ENCODE data around the gene FBXO5.
"Not testable (repeated sequence)": the region's sequence is repeated elsewhere in the genome, so short reads cannot be mapped to it uniquely, and the experiment has no call there.

The FBXO5 gene

DNA sequence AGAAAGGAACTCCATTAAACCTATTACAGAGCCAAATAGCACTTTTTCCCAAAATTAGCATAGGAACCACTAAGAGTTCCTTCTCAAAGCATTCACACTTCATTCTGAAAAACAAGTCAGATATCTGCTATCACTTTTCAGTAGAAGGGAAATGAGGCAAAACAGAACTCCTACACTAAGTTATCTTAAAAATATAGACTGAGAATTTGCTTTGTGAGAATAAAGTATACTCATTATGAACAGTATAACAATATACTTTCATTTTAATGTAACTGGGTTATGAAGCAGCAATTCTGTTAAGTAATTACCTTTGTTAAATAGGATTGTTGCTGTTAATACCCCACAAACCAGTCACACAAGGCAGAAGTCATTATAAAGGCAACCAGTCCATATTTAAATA lies 11.0 kb upstream of the FBXO5 start:
- in situ Hi-C loops (cut with HindIII; ENCODE audit: low sequenced_read_pairs): no loop called here
- TF ChIP-seq, protein P1, sequence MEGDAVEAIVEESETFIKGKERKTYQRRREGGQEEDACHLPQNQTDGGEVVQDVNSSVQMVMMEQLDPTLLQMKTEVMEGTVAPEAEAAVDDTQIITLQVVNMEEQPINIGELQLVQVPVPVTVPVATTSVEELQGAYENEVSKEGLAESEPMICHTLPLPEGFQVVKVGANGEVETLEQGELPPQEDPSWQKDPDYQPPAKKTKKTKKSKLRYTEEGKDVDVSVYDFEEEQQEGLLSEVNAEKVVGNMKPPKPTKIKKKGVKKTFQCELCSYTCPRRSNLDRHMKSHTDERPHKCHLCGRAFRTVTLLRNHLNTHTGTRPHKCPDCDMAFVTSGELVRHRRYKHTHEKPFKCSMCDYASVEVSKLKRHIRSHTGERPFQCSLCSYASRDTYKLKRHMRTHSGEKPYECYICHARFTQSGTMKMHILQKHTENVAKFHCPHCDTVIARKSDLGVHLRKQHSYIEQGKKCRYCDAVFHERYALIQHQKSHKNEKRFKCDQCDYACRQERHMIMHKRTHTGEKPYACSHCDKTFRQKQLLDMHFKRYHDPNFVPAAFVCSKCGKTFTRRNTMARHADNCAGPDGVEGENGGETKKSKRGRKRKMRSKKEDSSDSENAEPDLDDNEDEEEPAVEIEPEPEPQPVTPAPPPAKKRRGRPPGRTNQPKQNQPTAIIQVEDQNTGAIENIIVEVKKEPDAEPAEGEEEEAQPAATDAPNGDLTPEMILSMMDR (IDR thresholded peaks at IDR 0.05; ENCODE audit: low read depth, low read length): no peak

DNA sequence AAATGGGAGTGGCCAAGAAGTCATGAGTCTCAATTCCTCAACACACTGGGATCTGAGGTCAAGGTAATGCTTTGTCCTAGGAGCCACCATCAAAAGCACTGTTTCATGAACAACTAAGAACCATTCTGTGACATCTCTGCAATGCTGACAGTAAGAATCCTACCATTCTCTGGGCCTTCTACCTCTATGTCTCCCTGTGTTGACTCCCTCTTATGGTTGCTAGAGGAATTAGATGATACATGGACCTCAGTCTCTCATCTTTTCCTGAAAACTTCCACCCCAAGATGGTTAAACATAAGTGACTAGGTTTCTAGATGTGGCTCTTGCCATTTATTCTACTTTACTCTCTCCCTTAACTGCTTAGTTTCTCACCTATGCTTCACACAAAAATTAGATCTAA lies 10.6 kb upstream of the FBXO5 start:
- in situ Hi-C loops (cut with HindIII; ENCODE audit: low sequenced_read_pairs): no loop called here
- TF ChIP-seq, protein P1 (IDR thresholded peaks at IDR 0.05; ENCODE audit: low read depth, low read length): peak; percentile 16

More for the DNA sequence above, 11.0 kb upstream of the FBXO5 start:
- H3K4me3 ChIP-seq (ENCODE audit: low read depth, low read length): no peak overlapping the region
- no peak for DNase-seq (ENCODE audit: low read depth, low spot score)

DNA sequence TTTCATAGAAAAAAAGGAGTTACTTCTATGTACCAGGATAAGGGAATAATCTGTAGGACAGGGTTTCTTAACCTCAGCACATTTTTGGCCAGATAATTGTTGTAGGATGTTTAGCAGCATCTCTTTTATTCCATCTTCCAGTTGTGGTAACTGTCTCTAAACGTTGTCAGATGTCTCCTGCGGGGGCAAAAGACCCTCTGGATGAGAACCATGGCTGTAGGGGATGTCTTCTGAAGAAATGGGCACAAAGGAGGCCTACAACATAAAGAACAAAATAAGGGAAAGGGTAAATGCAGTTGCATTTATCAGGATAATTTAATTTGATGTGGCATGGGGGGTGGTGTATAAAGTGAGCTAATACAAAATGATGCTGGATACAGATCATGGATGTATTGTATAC lies 4.1 kb upstream of the FBXO5 start:
- TF ChIP-seq, protein P1 (IDR thresholded peaks at IDR 0.05; ENCODE audit: low read depth, low read length): no peak
- DNase-seq (ENCODE audit: low read depth, low spot score): no peak
- in situ Hi-C loops (cut with HindIII; ENCODE audit: low sequenced_read_pairs): no loop called here
- no peak overlapping the region for H3K4me3 ChIP-seq (ENCODE audit: low read depth, low read length)

More for the DNA sequence above, 10.6 kb upstream of the FBXO5 start:
- no peak overlapping the region for H3K4me3 ChIP-seq (ENCODE audit: low read depth, low read length)
- no peak for DNase-seq (ENCODE audit: low read depth, low spot score)

DNA sequence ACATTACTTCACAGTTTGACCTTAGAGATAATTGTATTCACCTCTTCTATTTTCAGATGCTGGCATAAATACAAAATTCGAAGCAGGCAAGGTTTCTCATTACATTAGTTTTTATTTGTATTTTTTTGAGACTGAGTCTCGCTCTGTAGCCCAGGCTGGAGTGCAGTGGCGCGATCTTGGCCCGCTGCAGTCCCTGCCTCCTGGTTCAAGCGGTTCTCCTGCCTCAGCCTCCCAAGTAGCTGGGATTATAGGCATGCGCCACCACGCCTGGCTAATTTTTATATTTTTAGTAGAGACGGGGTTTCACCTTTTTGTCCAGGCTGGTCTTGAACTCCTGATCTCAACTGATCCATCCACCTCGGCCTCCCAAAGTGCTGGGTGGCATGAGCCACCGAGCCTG lies 2.5 kb upstream of the FBXO5 start:
- in situ Hi-C loops (cut with HindIII; ENCODE audit: low sequenced_read_pairs); H3K4me3 ChIP-seq (ENCODE audit: low read depth, low read length); DNase-seq (ENCODE audit: low read depth, low spot score): not testable (repeated sequence)

DNA sequence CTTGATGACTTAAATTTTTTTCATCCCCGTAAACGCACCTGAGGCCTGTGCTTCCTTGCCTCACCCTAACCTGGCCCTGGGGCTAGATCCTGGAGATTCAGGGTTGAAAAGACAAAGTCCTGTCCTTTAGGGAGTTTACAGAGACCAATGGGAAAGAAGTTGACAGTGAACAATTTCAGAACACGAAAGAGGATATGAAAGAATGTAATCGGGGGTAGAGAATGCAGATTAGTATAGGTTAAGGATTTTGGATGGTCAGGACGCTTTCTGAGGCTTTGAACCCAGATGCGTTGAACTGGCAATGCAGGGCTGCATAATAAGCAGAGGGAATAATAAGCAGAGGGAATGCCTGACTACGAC lies 1.7 kb upstream of the FBXO5 start:
- H3K4me3 ChIP-seq (ENCODE audit: low read depth, low read length): peak overlapping the region; percentile 80
- no peak for DNase-seq (ENCODE audit: low read depth, low spot score)
- in situ Hi-C loops (cut with HindIII; ENCODE audit: low sequenced_read_pairs): no loop called here
- TF ChIP-seq, protein P1 (IDR thresholded peaks at IDR 0.05; ENCODE audit: low read depth, low read length): no peak

DNA sequence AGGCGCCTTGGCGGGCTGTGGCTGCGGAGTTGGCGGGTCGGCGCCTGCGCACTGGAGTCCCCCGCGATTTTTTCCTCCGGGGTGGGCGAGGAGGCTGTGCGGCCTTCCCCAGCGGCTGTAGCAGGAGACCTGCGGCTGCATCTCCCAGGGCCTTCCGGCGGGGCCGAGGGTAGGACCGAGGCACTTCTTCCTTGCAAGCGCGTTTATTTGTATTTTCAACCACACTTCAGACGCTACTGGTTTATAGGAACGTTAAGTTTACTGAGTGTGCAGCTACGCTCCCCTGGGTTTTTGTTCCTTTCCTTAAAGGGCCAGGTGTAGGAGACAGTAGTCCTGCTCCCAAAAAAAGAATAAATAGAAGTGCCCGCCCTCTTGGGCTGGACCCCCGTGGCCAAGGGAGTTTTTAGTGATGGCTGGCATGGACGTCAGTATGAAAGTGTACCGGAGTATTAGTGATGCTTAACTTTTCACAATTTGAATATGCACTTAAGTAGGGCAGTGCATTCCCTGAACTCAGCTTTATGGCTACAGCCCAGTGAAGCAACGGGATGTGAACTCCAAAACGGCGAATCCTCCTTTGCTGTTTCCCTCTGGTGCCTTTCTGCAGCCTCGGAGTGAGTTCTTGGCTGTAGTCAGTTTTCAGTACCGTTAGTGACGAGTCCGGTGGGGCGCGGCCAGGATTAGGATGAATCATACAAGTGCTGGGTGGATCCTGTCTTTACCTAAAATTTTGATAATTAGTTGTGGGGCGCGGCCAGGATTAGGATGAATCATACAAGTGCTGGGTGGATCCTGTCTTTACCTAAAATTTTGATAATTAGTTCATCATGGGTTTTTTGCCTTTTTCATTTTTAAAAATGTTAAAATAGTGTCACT lies 1.0 kb upstream of the FBXO5 start:
- H3K4me3 ChIP-seq (ENCODE audit: low read depth, low read length): peak overlapping the region; percentile 80
- DNase-seq (ENCODE audit: low read depth, low spot score): peak; percentile 82
- in situ Hi-C loops (cut with HindIII; ENCODE audit: low sequenced_read_pairs): no loop called here
- TF ChIP-seq, protein P1 (IDR thresholded peaks at IDR 0.05; ENCODE audit: low read depth, low read length): no peak

Data from astrocyte of the spinal cord (primary cell).